DMS53 treated with DMSO at 0.1 percent for 48 hours (cell line): Measurements from ENCODE around the gene CCDC14.
"Not testable (repeated sequence)": the region's sequence is repeated elsewhere in the genome, so short reads cannot be mapped to it uniquely, and the experiment has no call there.

Experiments used
- DNase-seq: peaks from one replicate; lab custom pipeline; 2025; ENCODE audit not compliant: unreplicated experiment; lab: John Stamatoyannopoulos, UW

Gene CCDC14

GRCh38 chr3:123914829-123915228 lies 46.2 kb downstream of the CCDC14 start:
- no peak for DNase-seq

GRCh38 chr3:123909785-123910184 lies 51.2 kb downstream of the CCDC14 start:
- no peak for DNase-seq

- no peak for DNase-seq
Measured at GRCh38 chr3:123907720-123908119, 53.3 kb downstream of the CCDC14 start.

- no peak for DNase-seq
Measured at GRCh38 chr3:123899300-123899865, 61.6 kb downstream of the CCDC14 start.

- no peak for DNase-seq
Measured at GRCh38 chr3:123893012-123893411, 68.0 kb downstream of the CCDC14 start.

GRCh38 chr3:123892195-123892594 lies 68.8 kb downstream of the CCDC14 start:
- no peak for DNase-seq

- DNase-seq, result not testable (repeated sequence)
Measured at GRCh38 chr3:123890991-123891390, 70.0 kb downstream of the CCDC14 start.

GRCh38 chr3:123890162-123890561 lies 70.9 kb downstream of the CCDC14 start:
- DNase-seq, result not testable (repeated sequence)

GRCh38 chr3:123884993-123885392 lies 76.0 kb downstream of the CCDC14 start:
- no peak for DNase-seq

- DNase-seq, result peak; percentile 58
Measured at GRCh38 chr3:123884203-123884831, 76.7 kb downstream of the CCDC14 start, which contains the start of gene MYLK. MYLK (minus strand) TSS chr3:123884332; CDS start chr3:123793841, 90,491 bp downstream.

GRCh38 chr3:123883701-123884202 lies 77.3 kb downstream of the CCDC14 start:
- no peak for DNase-seq

GRCh38 chr3:123883111-123883510 lies 77.9 kb downstream of the CCDC14 start:
- DNase-seq, result no peak

GRCh38 chr3:123881771-123882170 lies 79.3 kb downstream of the CCDC14 start:
- no peak for DNase-seq

- no peak for DNase-seq
Measured at GRCh38 chr3:123880998-123881561, 79.9 kb downstream of the CCDC14 start.

GRCh38 chr3:123878807-123879206 lies 82.2 kb downstream of the CCDC14 start:
- no peak for DNase-seq

- DNase-seq, result no peak
Measured at GRCh38 chr3:123877965-123878364, 83.1 kb downstream of the CCDC14 start.

- no peak for DNase-seq
Measured at GRCh38 chr3:123877466-123877865, 83.6 kb downstream of the CCDC14 start.

GRCh38 chr3:123876858-123877257 lies 84.2 kb downstream of the CCDC14 start:
- DNase-seq, result no peak

- no peak for DNase-seq
Measured at GRCh38 chr3:123872621-123873020, 88.4 kb downstream of the CCDC14 start.

- DNase-seq, result peak; percentile 51
Measured at GRCh38 chr3:123871946-123872345, 89.1 kb downstream of the CCDC14 start.

GRCh38 chr3:123870033-123870432 lies 91.0 kb downstream of the CCDC14 start:
- no peak for DNase-seq

GRCh38 chr3:123869165-123869564 lies 91.9 kb downstream of the CCDC14 start:
- no peak for DNase-seq
